ENCODE measurements around the gene DNALI1.
"Not testable (repeated sequence)": the region's sequence is repeated elsewhere in the genome, so short reads cannot be mapped to it uniquely, and the experiment has no call there.

DNALI1 gene

DNA sequence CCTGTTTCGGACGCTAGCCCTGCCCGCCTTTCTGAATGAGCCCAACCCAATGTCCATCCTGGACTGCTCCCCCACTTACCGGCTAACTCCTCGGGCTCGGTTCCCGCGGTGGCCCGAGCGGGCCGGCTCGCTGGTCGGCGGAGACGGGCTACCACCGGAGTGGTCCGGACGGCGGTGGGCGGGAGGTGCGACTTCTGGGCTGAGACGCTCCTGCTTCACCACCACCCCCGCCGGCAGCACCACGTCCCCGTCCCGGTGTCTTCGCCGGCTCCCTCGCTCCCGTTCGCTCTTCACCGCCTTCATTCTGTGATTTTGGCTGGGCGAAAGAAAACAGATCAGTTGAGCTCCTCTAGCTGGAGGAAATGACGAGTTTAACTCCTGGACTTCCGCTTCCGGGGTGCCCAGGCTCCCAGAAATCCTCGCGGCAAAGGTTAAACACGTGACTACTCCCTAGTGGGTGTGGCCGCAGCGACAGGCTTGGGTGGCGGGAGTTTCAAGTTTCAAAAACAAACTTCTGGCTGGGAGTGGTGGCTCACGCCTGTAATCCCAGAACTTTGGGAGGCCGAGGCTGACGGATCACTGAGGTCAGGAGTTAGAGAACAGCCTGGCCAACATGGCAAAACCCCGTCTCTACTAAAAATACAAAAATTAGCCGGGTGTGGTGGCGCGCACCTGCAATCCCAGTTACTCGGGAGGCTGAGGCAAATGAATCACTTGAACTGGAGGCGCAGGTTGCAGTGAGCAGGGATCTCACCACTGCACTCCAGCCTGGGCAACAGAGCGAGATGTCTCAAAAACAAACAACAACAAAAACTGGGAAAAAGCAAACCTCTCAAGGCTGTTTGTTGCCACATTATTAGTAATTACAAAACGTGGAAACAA, 2.6 kb upstream of the DNALI1 start, which contains the start of gene SNIP1:
Gene SNIP1 (minus strand): TSS at position 367 of the 882 bp plus-strand sequence. CDS start 64 bp downstream, at position 303.
- H3K27ac ChIP-seq (ENCODE audit: insufficient read depth, low read depth, low read length, poor library complexity, severe bottlenecking), result peak within 1 kb of the TSS; percentile 65
- no peaks in the 10 kb centered on the region for H3K27me3 ChIP-seq (ENCODE audit: control insufficient read depth, insufficient read depth, low read length, poor library complexity, severe bottlenecking)
- peak within 1 kb of the TSS; percentile 91 for H3K4me3 ChIP-seq (ENCODE audit: insufficient read depth, low read depth, low read length)
- H3K36me3 ChIP-seq (ENCODE audit: control insufficient read depth, insufficient read depth, low read length), result no peaks in the 10 kb centered on the region
- 14 to 15% methylated on average over 54 of the region's 54 CpGs for WGBS, 2 experiments
- no peaks in the 10 kb centered on the region for H3K9me3 ChIP-seq (ENCODE audit: control insufficient read depth, low read length)
- H3K4me1 ChIP-seq (ENCODE audit: control insufficient read depth, insufficient read depth, low read length), result peaks cover 7% of the 10 kb centered on the region

DNA sequence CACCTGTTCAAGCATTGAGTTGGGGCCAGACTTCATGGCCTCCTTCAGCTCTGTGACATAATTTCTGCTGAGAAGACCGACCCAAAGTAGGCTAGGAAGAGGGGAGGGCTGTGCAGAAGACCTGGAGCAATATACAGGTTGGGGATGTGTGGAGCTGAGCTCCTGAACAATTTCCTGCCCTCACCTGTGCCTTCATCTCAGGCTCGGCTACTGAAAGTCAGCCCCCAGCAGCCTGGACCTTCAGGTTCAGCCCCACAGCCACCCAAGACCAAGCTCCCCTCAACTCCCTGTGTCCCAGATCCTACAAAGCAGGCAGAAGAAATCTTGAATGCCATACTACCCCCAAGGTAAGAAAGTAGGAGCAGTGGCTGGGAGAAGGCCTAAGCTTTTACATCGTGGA, 662 bp downstream of the DNALI1 start:
- no peaks in the 10 kb centered on the region for H3K36me3 ChIP-seq (ENCODE audit: control insufficient read depth, insufficient read depth, low read length)
- WGBS, 2 experiments, result 94 to 97% methylated on average over 3 of the region's 3 CpGs
- no peaks in the 10 kb centered on the region for H3K9me3 ChIP-seq (ENCODE audit: control insufficient read depth, low read length)
- no peak overlapping the region for H3K27ac ChIP-seq (ENCODE audit: insufficient read depth, low read depth, low read length, poor library complexity, severe bottlenecking)
- H3K27me3 ChIP-seq (ENCODE audit: control insufficient read depth, insufficient read depth, low read length, poor library complexity, severe bottlenecking), result no peaks in the 10 kb centered on the region
- H3K4me1 ChIP-seq (ENCODE audit: control insufficient read depth, insufficient read depth, low read length), result peaks cover 7% of the 10 kb centered on the region
- H3K4me3 ChIP-seq (ENCODE audit: insufficient read depth, low read depth, low read length), result peak overlapping the region; percentile 36

DNA sequence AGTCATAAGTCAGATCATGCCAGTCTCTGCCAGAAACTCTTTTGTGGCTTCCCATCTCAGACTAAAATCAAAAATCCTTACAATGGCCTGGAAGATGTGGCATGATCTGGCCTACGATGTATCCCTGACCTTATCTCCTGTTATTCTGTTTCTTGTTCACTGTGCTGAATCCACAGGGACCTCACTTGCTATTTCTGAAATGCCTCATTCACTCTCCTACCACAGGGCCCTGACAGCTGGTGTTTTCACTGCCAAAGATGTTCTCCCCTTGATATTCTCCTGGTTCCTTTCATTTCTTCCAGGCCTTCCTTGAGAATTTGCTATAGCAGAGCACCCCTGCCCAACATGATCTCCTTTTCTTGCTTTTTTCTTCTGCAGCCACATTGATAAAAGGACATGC, 1.7 kb downstream of the DNALI1 start:
- 94 to 97% methylated on average over 1 of the region's 1 CpG for WGBS, 2 experiments
- Histone ChIP-seq H3K4me1 (ENCODE audit: control insufficient read depth, insufficient read depth, low read length) (no peaks in the 10 kb centered on the region), H3K27ac (ENCODE audit: insufficient read depth, low read depth, low read length, poor library complexity, severe bottlenecking) (no peak overlapping the region), H3K9me3 (ENCODE audit: control insufficient read depth, low read length) (no peaks in the 10 kb centered on the region), H3K27me3 (ENCODE audit: control insufficient read depth, insufficient read depth, low read length, poor library complexity, severe bottlenecking) (no peaks in the 10 kb centered on the region), H3K36me3 (ENCODE audit: control insufficient read depth, insufficient read depth, low read length) (no peaks in the 10 kb centered on the region), H3K4me3 (ENCODE audit: insufficient read depth, low read depth, low read length) (no peak overlapping the region)

DNA sequence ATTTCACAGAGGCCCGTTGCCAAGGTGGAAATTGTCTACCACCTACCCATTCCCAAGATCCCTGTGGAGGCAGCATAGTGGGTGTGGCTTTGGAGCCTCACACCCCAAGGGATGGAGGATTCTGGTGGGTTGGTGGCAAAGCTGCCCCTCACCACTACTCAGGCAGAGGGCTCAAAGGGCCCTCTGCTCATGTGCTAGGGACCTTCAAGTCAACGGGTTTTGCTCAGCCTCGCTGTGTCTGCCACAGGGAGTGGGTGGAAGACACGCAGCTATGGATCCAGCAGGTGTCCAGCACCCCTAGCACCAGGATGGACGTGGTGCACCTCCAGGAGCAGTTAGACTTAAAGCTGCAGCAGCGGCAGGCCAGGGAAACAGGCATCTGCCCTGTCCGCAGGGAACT, 2.3 kb downstream of the DNALI1 start:
- whole genome bisulfite sequencing, 2 experiments, result 87 to 88% methylated on average over 7 of the region's 7 CpGs
- Histone ChIP-seq H3K4me1 (ENCODE audit: control insufficient read depth, insufficient read depth, low read length) (no peaks in the 10 kb centered on the region), H3K27me3 (ENCODE audit: control insufficient read depth, insufficient read depth, low read length, poor library complexity, severe bottlenecking) (no peaks in the 10 kb centered on the region), H3K36me3 (ENCODE audit: control insufficient read depth, insufficient read depth, low read length) (no peaks in the 10 kb centered on the region), H3K27ac (ENCODE audit: insufficient read depth, low read depth, low read length, poor library complexity, severe bottlenecking) (no peak overlapping the region), H3K4me3 (ENCODE audit: insufficient read depth, low read depth, low read length) (no peak overlapping the region), H3K9me3 (ENCODE audit: control insufficient read depth, low read length) (no peaks in the 10 kb centered on the region)

DNA sequence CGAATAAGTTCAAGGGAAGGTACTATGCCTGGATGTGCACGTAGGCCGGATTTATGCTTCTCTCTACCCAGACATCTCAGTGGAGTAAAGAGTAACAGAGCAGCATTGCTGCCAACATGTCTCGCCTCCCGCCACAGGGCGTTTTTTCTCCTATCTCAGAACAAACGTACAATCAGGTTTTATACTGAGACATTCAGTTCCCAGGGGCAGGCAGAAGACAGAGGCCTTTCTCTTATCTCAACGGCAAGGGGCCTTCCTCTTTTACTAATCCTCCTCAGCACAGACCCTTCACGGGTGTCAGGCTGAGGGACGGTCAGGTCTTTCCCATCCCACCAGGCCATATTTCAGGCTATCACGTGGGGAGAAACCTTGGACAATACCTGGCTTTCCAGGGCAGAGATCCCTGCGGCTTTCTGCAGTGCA, 3.2 kb downstream of the DNALI1 start:
- 89 to 90% methylated on average over 12 of the region's 12 CpGs for WGBS, 2 experiments
- H3K9me3 ChIP-seq (ENCODE audit: control insufficient read depth, low read length); H3K27me3 ChIP-seq (ENCODE audit: control insufficient read depth, insufficient read depth, low read length, poor library complexity, severe bottlenecking); H3K27ac ChIP-seq (ENCODE audit: insufficient read depth, low read depth, low read length, poor library complexity, severe bottlenecking); H3K36me3 ChIP-seq (ENCODE audit: control insufficient read depth, insufficient read depth, low read length); H3K4me3 ChIP-seq (ENCODE audit: insufficient read depth, low read depth, low read length); H3K4me1 ChIP-seq (ENCODE audit: control insufficient read depth, insufficient read depth, low read length): not testable (repeated sequence)

DNA sequence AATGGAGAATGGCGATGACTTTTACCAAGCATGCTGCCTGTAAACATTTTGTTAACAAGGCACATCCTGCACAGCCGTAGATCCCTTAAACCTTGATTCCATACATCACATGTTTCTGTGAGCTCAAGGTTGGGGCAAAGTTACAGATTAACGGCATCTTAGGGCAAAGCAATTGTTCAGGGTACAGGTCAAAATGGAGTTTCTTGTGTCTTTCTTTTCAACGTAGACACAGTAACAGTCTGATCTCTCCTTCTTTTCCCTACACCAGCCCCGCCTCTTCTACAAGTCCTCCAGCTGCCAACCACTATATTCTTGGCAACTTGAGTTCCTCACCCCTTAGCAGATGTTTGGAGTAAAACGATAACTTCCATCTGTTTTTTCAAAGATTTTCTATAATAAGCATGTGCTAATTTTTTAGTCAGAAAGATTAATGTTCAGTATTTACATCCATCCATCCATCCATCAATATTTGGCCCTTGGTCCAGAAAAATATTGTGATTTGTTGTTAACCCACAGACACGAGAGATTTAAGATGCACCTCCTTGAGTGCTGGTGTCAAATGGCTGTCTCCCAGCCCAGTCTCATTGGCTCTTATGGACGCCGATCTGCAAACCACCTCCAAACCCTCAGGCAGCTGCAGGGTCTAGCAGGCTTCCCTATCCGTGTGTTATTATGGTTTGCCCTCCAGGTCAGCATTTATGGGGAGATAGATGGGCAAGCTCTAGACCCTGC, 3.8 kb downstream of the DNALI1 start:
- no peak overlapping the region for H3K4me3 ChIP-seq (ENCODE audit: insufficient read depth, low read depth, low read length)
- no peaks in the 10 kb centered on the region for H3K9me3 ChIP-seq (ENCODE audit: control insufficient read depth, low read length)
- 89 to 90% methylated on average over 9 to 10 of the region's 10 CpGs for WGBS, 2 experiments
- no peaks in the 10 kb centered on the region for H3K4me1 ChIP-seq (ENCODE audit: control insufficient read depth, insufficient read depth, low read length)
- no peaks in the 10 kb centered on the region for H3K27me3 ChIP-seq (ENCODE audit: control insufficient read depth, insufficient read depth, low read length, poor library complexity, severe bottlenecking)
- H3K27ac ChIP-seq (ENCODE audit: insufficient read depth, low read depth, low read length, poor library complexity, severe bottlenecking), result no peak overlapping the region
- H3K36me3 ChIP-seq (ENCODE audit: control insufficient read depth, insufficient read depth, low read length), result peaks cover 2% of the 10 kb centered on the region

DNA sequence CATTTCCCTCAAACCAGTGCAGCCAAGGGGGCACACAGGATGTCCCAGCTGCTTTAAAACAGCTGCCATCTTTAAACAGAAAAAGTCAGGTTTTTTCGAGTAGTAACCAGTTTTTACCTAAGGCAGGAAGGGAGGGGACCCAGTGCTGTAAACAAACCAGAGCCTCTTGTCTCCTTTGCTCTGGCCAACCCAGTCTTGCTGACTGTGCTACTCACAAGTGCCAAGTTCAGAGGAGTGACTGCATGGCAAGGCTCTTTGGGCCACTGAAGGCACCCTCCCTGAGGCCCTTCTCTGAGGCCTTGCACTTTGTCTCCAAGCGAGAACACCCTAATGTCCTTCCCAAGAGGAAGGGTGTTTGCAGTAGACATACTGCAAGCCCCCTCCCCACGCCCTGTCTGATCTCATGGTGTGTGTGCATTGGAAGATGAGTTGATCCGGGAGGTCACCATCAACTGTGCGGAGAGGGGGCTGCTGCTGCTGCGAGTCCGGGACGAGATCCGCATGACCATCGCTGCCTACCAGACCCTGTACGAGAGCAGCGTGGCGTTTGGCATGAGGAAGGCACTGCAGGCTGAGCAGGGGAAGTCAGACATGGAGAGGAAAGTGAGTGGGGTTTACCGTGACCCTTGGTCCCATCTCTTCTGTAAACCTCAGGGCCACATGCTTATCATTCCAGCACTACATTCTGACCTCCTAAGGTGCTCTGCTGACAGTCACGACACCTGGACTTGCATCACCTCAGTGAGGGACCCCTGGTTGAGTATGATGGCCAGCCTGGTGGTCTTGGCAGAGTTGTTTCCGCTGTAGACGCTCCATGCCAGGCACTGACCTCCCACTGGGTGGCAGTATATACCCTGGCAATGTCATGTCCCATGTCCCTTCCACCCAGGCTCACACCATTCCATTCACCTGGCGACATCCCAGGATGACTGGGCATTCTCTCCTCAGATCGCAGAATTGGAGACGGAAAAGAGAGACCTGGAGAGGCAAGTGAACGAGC, 4.7 kb downstream of the DNALI1 start:
- no peak overlapping the region for H3K4me3 ChIP-seq (ENCODE audit: insufficient read depth, low read depth, low read length)
- H3K9me3 ChIP-seq (ENCODE audit: control insufficient read depth, low read length), result no peaks in the 10 kb centered on the region
- WGBS, 2 experiments, result 92 to 93% methylated on average over 21 of the region's 21 CpGs
- H3K36me3 ChIP-seq (ENCODE audit: control insufficient read depth, insufficient read depth, low read length), result peaks cover 5% of the 10 kb centered on the region
- H3K27me3 ChIP-seq (ENCODE audit: control insufficient read depth, insufficient read depth, low read length, poor library complexity, severe bottlenecking), result no peaks in the 10 kb centered on the region
- H3K27ac ChIP-seq (ENCODE audit: insufficient read depth, low read depth, low read length, poor library complexity, severe bottlenecking), result no peak overlapping the region
- no peaks in the 10 kb centered on the region for H3K4me1 ChIP-seq (ENCODE audit: control insufficient read depth, insufficient read depth, low read length)

DNA sequence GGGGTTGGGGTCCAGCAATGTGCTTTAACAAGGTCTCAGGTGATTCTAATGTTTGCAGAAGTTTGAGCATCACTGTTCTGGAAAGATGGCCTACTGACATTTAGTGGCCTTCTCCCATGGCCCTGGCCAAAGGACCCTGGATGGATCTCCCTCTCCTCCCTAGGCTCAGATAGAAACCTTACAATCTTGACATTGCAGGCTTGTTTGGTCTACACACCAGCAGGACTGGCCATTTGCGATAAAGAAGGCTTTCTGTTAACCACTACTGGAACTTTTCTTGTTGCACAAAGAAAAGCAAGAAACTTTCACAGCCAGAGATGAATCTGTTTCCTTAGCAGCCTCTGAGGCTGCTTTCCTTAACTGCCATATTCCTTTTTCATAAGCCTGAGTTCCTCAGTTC, 6.2 kb downstream of the DNALI1 start:
- Histone ChIP-seq H3K27me3 (ENCODE audit: control insufficient read depth, insufficient read depth, low read length, poor library complexity, severe bottlenecking) (no peaks in the 10 kb centered on the region), H3K27ac (ENCODE audit: insufficient read depth, low read depth, low read length, poor library complexity, severe bottlenecking) (no peak overlapping the region), H3K36me3 (ENCODE audit: control insufficient read depth, insufficient read depth, low read length) (peaks cover 19% of the 10 kb centered on the region)

DNA sequence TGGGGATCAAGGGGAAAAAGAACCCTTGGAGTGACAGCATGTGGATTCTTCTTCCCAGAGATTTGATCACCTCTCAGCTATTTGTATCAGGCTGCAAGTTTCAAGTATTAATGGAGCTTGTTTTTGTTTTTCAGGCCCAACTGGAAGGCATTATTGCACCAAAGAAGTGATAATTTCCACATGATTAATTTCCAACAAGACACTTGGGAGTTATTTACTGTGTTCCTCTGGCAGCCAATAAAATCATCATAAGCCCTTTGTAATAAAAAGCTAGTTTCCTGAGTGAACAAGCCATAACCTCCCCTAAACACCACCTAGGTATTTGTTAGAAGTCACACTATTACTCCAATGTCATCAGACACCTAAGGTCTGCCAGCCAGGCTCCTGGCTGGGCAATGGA, 8.2 kb downstream of the DNALI1 start:
- Histone ChIP-seq H3K4me1 (ENCODE audit: control insufficient read depth, insufficient read depth, low read length) (no peaks in the 10 kb centered on the region), H3K27me3 (ENCODE audit: control insufficient read depth, insufficient read depth, low read length, poor library complexity, severe bottlenecking) (no peaks in the 10 kb centered on the region), H3K9me3 (ENCODE audit: control insufficient read depth, low read length) (no peaks in the 10 kb centered on the region), H3K36me3 (ENCODE audit: control insufficient read depth, insufficient read depth, low read length) (peaks cover 36% of the 10 kb centered on the region), H3K27ac (ENCODE audit: insufficient read depth, low read depth, low read length, poor library complexity, severe bottlenecking) (no peak overlapping the region), H3K4me3 (ENCODE audit: insufficient read depth, low read depth, low read length) (no peak overlapping the region)

More for the DNA sequence above, 6.2 kb downstream of the DNALI1 start:
- 90 to 94% methylated on average over 1 of the region's 1 CpG for WGBS, 2 experiments
- Histone ChIP-seq H3K4me1 (ENCODE audit: control insufficient read depth, insufficient read depth, low read length) (no peaks in the 10 kb centered on the region), H3K4me3 (ENCODE audit: insufficient read depth, low read depth, low read length) (no peak overlapping the region), H3K9me3 (ENCODE audit: control insufficient read depth, low read length) (no peaks in the 10 kb centered on the region)
